Measurements from ENCODE around the gene UBXN11.

Gene UBXN11

GRCh38 chr1:26265405-26265804, 41.0 kb downstream of the UBXN11 start:
- TF ChIP-seq POLR2AphosphoS5 (IDR thresholded peaks at IDR 0.05; ENCODE audit: low read depth, low read length) (no peak), TAF1 (IDR thresholded peaks at IDR 0.05; ENCODE audit: borderline replicate concordance, insufficient read depth, low read length) (no peak), SIN3A (IDR thresholded peaks at IDR 0.05; ENCODE audit: borderline replicate concordance, insufficient read depth, low read length) (no peak), FOXP2 (optimal IDR thresholded peaks at IDR 0.05; ENCODE audit: borderline replicate concordance, extremely low read depth, extremely low read length, insufficient read depth) (no peak), REST (IDR thresholded peaks at IDR 0.05; ENCODE audit: insufficient read depth in 1 of 2, low read depth in 2 of 2, low read length in 2 of 2) (no peak)

- no peak for TF ChIP-seq POLR2AphosphoS5 (IDR thresholded peaks at IDR 0.05; ENCODE audit: low read depth, low read length)
- no peak for TF ChIP-seq TAF1 (IDR thresholded peaks at IDR 0.05; ENCODE audit: borderline replicate concordance, insufficient read depth, low read length)
- TF ChIP-seq REST (IDR thresholded peaks at IDR 0.05; ENCODE audit: insufficient read depth in 1 of 2, low read depth in 2 of 2, low read length in 2 of 2) = no peak
- no peak for TF ChIP-seq SIN3A (IDR thresholded peaks at IDR 0.05; ENCODE audit: borderline replicate concordance, insufficient read depth, low read length)
- TF ChIP-seq FOXP2 (optimal IDR thresholded peaks at IDR 0.05; ENCODE audit: borderline replicate concordance, extremely low read depth, extremely low read length, insufficient read depth) = no peak
Observed at GRCh38 chr1:26263212-26263611, 43.2 kb downstream of the UBXN11 start.

GRCh38 chr1:26259578-26259977, 46.9 kb downstream of the UBXN11 start:
- no peak for TF ChIP-seq REST (IDR thresholded peaks at IDR 0.05; ENCODE audit: insufficient read depth in 1 of 2, low read depth in 2 of 2, low read length in 2 of 2)
- TF ChIP-seq TAF1 (IDR thresholded peaks at IDR 0.05; ENCODE audit: borderline replicate concordance, insufficient read depth, low read length) = no peak
- TF ChIP-seq FOXP2 (optimal IDR thresholded peaks at IDR 0.05; ENCODE audit: borderline replicate concordance, extremely low read depth, extremely low read length, insufficient read depth) = no peak
- no peak for TF ChIP-seq POLR2AphosphoS5 (IDR thresholded peaks at IDR 0.05; ENCODE audit: low read depth, low read length)
- TF ChIP-seq SIN3A (IDR thresholded peaks at IDR 0.05; ENCODE audit: borderline replicate concordance, insufficient read depth, low read length) = no peak

- TF ChIP-seq POLR2AphosphoS5 (IDR thresholded peaks at IDR 0.05; ENCODE audit: low read depth, low read length) (no peak), REST (IDR thresholded peaks at IDR 0.05; ENCODE audit: insufficient read depth in 1 of 2, low read depth in 2 of 2, low read length in 2 of 2) (no peak), FOXP2 (optimal IDR thresholded peaks at IDR 0.05; ENCODE audit: borderline replicate concordance, extremely low read depth, extremely low read length, insufficient read depth) (no peak), SIN3A (IDR thresholded peaks at IDR 0.05; ENCODE audit: borderline replicate concordance, insufficient read depth, low read length) (no peak), TAF1 (IDR thresholded peaks at IDR 0.05; ENCODE audit: borderline replicate concordance, insufficient read depth, low read length) (no peak)
Observed at GRCh38 chr1:26259005-26259404, 47.4 kb downstream of the UBXN11 start.

DNA sequence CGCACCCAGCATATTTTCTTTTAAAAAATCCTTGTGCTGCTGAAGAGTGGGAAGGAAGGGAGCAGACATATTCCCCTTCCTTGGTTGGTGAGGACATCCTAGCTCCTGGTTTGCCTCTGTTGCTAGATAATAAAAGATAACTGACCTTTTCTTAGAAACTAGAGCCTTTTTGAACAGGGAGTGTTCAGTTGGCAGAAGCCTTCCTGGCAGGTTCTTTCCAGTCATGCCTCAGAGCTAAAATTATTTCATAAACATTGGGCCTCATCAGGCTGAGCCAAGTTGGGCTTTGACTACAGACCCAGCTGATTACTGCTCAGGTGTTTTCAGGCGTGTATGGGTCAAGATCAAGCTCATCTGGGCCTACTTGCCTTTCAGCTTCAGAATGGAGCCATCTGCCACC, 49.2 kb downstream of the UBXN11 start:
- TF ChIP-seq POLR2AphosphoS5 (IDR thresholded peaks at IDR 0.05; ENCODE audit: low read depth, low read length) (no peak), SIN3A (IDR thresholded peaks at IDR 0.05; ENCODE audit: borderline replicate concordance, insufficient read depth, low read length) (no peak), FOXP2 (optimal IDR thresholded peaks at IDR 0.05; ENCODE audit: borderline replicate concordance, extremely low read depth, extremely low read length, insufficient read depth) (no peak), REST (IDR thresholded peaks at IDR 0.05; ENCODE audit: insufficient read depth in 1 of 2, low read depth in 2 of 2, low read length in 2 of 2) (no peak), TAF1 (IDR thresholded peaks at IDR 0.05; ENCODE audit: borderline replicate concordance, insufficient read depth, low read length) (no peak)

Measured in PFSK-1 (cell line).